Esophagus muscularis mucosa (tissue), 4 donors: ENCODE measurements around the gene MDK.

Experiments
- CTCF ChIP-seq, 3 experiments: fragments of 200-600 bp in 2 of 3; fragments of 450-650 bp in 1 of 3; sonication (generic) in 2 of 3; IDR thresholded peaks; one replicate each; pipeline ENCODE4 v1.5.1; 2017 to 2019; ENCODE audit warnings: antibody characterized with exemption in 3 of 3, mild to moderate bottlenecking in 2 of 3, moderate library complexity in 1 of 3
- EP300 ChIP-seq: sonication (generic); formaldehyde crosslinking; IDR thresholded peaks from one replicate; pipeline ENCODE4 v1.6.1; 2017; ENCODE audit warnings: antibody characterized with exemption
- POLR2A ChIP-seq: fragments of 450-650 bp; IDR thresholded peaks from one replicate; pipeline ENCODE4 v1.6.1; 2017; ENCODE audit warnings: antibody characterized with exemption, moderate library complexity, mild to moderate bottlenecking, low read depth

GRCh38 chr11:46378811-46379481 is 2.5 kb upstream of the MDK start:
- TF ChIP-seq CTCF (IDR thresholded peaks at IDR 0.05) (no peak), POLR2A (no peak), EP300 (no peak)
